Endodermal cell (in vitro differentiated cells): ENCODE results near the gene INTU. TPM values are rescaled to one million over a fixed set of nuclear protein-coding genes. Genes with fewer than 3 reads are reported as not detected.

Source experiments
- DNase-seq: peaks from one replicate; pipeline ENCODE4 v3.0.0-alpha.2; 2017
- H3K27ac ChIP-seq: 2 replicates; pipeline ENCODE4 v1.5.1; 2013; ENCODE audit warnings: mild to moderate bottlenecking, low read depth, low read length, moderate library complexity
- H3K27me3 ChIP-seq: 2 replicates; pipeline ENCODE4 v1.6.1; 2013; ENCODE audit warnings: mild to moderate bottlenecking, low read length, moderate library complexity; ENCODE audit not compliant: insufficient read depth, control insufficient read depth, poor library complexity, severe bottlenecking
- H3K36me3 ChIP-seq: 2 replicates; pipeline ENCODE4 v1.7.0; 2013; ENCODE audit warnings: mild to moderate bottlenecking, low read length, moderate library complexity; ENCODE audit not compliant: control insufficient read depth, insufficient read depth
- H3K4me1 ChIP-seq: one replicate; pipeline ENCODE4 v1.7.0; 2013; ENCODE audit warnings: low read length; ENCODE audit not compliant: control insufficient read depth, insufficient read depth
- H3K4me3 ChIP-seq: 2 replicates; pipeline ENCODE4 v1.5.1; 2013; ENCODE audit warnings: mild to moderate bottlenecking, low read length, moderate library complexity
- H3K9ac ChIP-seq: 2 replicates; pipeline ENCODE4 v1.6.1; 2013; ENCODE audit warnings: mild to moderate bottlenecking, low read length, moderate library complexity; ENCODE audit not compliant: poor library complexity, severe bottlenecking; ENCODE audit errors: extremely low read depth
- H3K9me3 ChIP-seq: 2 replicates; pipeline ENCODE4 v1.6.1; 2013; ENCODE audit warnings: mild to moderate bottlenecking, low read length, moderate library complexity; ENCODE audit not compliant: control insufficient read depth
- H3K27ac Mint-ChIP-seq: 2 replicates; pipeline ENCODE4 v1.8.0; 2020; ENCODE audit warnings: mixed read lengths
- H3K27me3 Mint-ChIP-seq: 2 replicates; pipeline ENCODE4 v1.8.0; 2021; ENCODE audit warnings: mild to moderate bottlenecking, mixed read lengths; ENCODE audit not compliant: insufficient read depth
- H3K36me3 Mint-ChIP-seq: 2 replicates; pipeline ENCODE4 v1.8.0; 2020; ENCODE audit warnings: low read depth, mixed read lengths
- H3K4me1 Mint-ChIP-seq: 2 replicates; pipeline ENCODE4 v1.8.0; 2020; ENCODE audit warnings: mixed read lengths
- H3K4me3 Mint-ChIP-seq: 2 replicates; pipeline ENCODE4 v1.8.0; 2020; ENCODE audit warnings: mild to moderate bottlenecking, moderate library complexity, mixed read lengths
- H3K9me3 Mint-ChIP-seq: 2 replicates; pipeline ENCODE4 v1.8.0; 2020; ENCODE audit warnings: mild to moderate bottlenecking, mixed read lengths
- CTCF ChIP-seq: fragments of 200-600 bp; sonication (generic); conservative IDR thresholded peaks from 2 replicates; pipeline ENCODE4 v1.5.0; 2021; ENCODE audit warnings: antibody characterized with exemption, mild to moderate bottlenecking
- WGBS, 2 experiments: methylation state at CpG; one replicate each; pipeline versions ENCODE4 v1.1.5 to v1.1.7; 2013; ENCODE audit warnings: missing lambda C conversion rate in 2 of 2, mixed read lengths in 1 of 2; ENCODE audit not compliant: insufficient coverage in 1 of 2, insufficient read length in 1 of 2; 5-methylcytosine and 5-hydroxymethylcytosine counted together
- total RNA-seq, 2 donors: library from RNA; stranded (reverse); fragmentation: NEBNext Ultra II Directional in 1 of 2; extraction: Animal tissue kit (Norgen Biotek cat#: 25700) in 1 of 2; gene quantifications; 2 replicates in 1 of 2; 3 replicates in 1 of 2; pipeline ENCODE4 v1.2.1, GENCODE V29; 2021

INTU gene
- total RNA-seq, 2 donors from 2014 or later, result 20.5 to 31.3 TPM

GRCh38 chr4:127741247-127741646, 108.5 kb downstream of the INTU start:
- H3K4me1 Mint-ChIP-seq, result no peaks in the 10 kb centered on the region
- H3K27me3 Mint-ChIP-seq, result no peaks in the 10 kb centered on the region
- TF ChIP-seq CTCF, result no peak

GRCh38 chr4:127747883-127748282, 115.1 kb downstream of the INTU start:
- H3K36me3 Mint-ChIP-seq, result peaks cover 3% of the 10 kb centered on the region
- peaks cover 26% of the 10 kb centered on the region for H3K9me3 Mint-ChIP-seq
- no peak for TF ChIP-seq CTCF
- Histone ChIP-seq H3K4me1 (no peaks in the 10 kb centered on the region), H3K9me3 (peaks cover 30% of the 10 kb centered on the region), H3K4me3 (no peak overlapping the region), H3K27ac (no peak overlapping the region), H3K9ac (no peak overlapping the region), H3K36me3 (no peaks in the 10 kb centered on the region), H3K27me3 (no peaks in the 10 kb centered on the region)
- no peak overlapping the region for H3K4me3 Mint-ChIP-seq
- H3K4me1 Mint-ChIP-seq, result no peaks in the 10 kb centered on the region
- no peak overlapping the region for H3K27ac Mint-ChIP-seq
- H3K27me3 Mint-ChIP-seq, result no peaks in the 10 kb centered on the region
- DNase-seq, result no peak
- WGBS, 2 experiments, result 90 to 96% methylated on average over 3 to 4 of the region's 4 CpGs

More at GRCh38 chr4:127741247-127741646, 108.5 kb downstream of the INTU start:
- H3K27me3 ChIP-seq, result no peaks in the 10 kb centered on the region
- DNase-seq, result no peak
- no peaks in the 10 kb centered on the region for H3K4me1 ChIP-seq
- H3K27ac ChIP-seq, result no peak overlapping the region
- Mint-ChIP-seq H3K36me3 (no peaks in the 10 kb centered on the region), H3K27ac (no peak overlapping the region), H3K9me3 (peaks cover 15% of the 10 kb centered on the region), H3K4me3 (no peak overlapping the region)
- H3K9me3 ChIP-seq, result peaks cover 15% of the 10 kb centered on the region
- WGBS, 2 experiments, result 95% methylated on average over 1 of the region's 1 CpG; no CpG with 5 or more reads in 1 of the 2 experiments
- no peaks in the 10 kb centered on the region for H3K36me3 ChIP-seq
- H3K4me3 ChIP-seq, result no peak overlapping the region
- no peak overlapping the region for H3K9ac ChIP-seq

GRCh38 chr4:127748957-127749356, 116.2 kb downstream of the INTU start:
- Mint-ChIP-seq H3K27ac (no peak overlapping the region), H3K36me3 (peaks cover 3% of the 10 kb centered on the region), H3K4me1 (no peaks in the 10 kb centered on the region), H3K4me3 (no peak overlapping the region), H3K27me3 (no peaks in the 10 kb centered on the region), H3K9me3 (peaks cover 26% of the 10 kb centered on the region)
- Histone ChIP-seq H3K27ac (no peak overlapping the region), H3K9ac (no peak overlapping the region), H3K4me1 (no peaks in the 10 kb centered on the region), H3K9me3 (peaks cover 30% of the 10 kb centered on the region), H3K36me3 (no peaks in the 10 kb centered on the region), H3K4me3 (no peak overlapping the region), H3K27me3 (no peaks in the 10 kb centered on the region)
- WGBS, 2 experiments, result 93 to 100% methylated on average over 1 to 2 of the region's 2 CpGs
- no peak for DNase-seq
- TF ChIP-seq CTCF, result no peak
